Measurements from ENCODE around the gene IPO13.
A peak's percentile ranks its signal among the peaks of the same experiment; 100 is the strongest.

Gene IPO13

GRCh38 chr1:43946236-43947060 is at the start of gene IPO13:
Gene IPO13 (plus strand): TSS chr1:43946950. CDS start chr1:43947601, 651 bp downstream.
- DNase-seq (ENCODE audit: low read depth in 4 of 4, low spot score in 1 of 4): peak; percentile 89 to 93 (median 90)

DNA sequence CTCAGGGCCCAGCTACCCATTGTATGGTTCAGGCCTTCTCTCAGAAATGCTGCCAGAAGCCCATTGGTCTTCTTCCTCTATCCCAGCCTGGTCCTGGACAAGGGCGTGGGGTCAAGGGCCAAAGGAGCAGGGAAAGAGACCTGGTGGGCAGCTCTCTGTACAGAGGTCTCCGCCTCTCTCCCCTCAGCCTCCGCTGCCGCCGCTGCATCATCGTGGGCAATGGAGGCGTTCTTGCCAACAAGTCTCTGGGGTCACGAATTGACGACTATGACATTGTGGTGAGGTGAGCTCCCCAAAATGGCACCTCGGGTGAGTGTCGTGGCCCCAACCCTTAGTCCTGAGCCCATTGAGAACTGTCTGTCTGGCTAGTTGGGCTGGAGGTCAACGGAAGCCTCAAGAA is 47.8 kb upstream of the IPO13 start:
- no peak for DNase-seq (ENCODE audit: low read depth in 4 of 4, low spot score in 1 of 4)

DNA sequence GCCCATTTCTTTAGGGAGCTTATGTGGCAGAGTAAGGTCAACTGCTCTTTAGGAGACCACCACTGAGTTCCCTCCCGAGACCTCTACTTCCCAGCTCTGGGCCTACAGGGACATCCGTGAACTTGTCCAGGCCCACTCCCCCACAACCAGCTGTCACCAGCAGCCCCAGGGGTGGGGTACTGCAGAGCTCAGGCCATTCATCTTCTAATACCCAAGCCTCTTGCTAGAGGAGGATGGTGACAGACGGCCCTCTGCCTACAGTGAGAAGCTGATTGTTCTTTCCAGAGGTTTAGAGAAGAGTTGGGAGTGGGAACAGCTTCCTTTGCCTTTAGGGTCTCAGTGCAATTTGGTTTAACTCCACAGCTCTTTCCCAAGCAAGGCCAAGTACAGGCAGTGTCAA is 46.4 kb upstream of the IPO13 start:
- no peak for DNase-seq (ENCODE audit: low read depth in 4 of 4, low spot score in 1 of 4)

- no peak for DNase-seq (ENCODE audit: low read depth in 4 of 4, low spot score in 1 of 4)
Measured at GRCh38 chr1:43901196-43901961, 45.4 kb upstream of the IPO13 start.

- DNase-seq (ENCODE audit: low read depth in 4 of 4, low spot score in 1 of 4): no peak
Measured at GRCh38 chr1:43902058-43902831, 44.5 kb upstream of the IPO13 start.

DNA sequence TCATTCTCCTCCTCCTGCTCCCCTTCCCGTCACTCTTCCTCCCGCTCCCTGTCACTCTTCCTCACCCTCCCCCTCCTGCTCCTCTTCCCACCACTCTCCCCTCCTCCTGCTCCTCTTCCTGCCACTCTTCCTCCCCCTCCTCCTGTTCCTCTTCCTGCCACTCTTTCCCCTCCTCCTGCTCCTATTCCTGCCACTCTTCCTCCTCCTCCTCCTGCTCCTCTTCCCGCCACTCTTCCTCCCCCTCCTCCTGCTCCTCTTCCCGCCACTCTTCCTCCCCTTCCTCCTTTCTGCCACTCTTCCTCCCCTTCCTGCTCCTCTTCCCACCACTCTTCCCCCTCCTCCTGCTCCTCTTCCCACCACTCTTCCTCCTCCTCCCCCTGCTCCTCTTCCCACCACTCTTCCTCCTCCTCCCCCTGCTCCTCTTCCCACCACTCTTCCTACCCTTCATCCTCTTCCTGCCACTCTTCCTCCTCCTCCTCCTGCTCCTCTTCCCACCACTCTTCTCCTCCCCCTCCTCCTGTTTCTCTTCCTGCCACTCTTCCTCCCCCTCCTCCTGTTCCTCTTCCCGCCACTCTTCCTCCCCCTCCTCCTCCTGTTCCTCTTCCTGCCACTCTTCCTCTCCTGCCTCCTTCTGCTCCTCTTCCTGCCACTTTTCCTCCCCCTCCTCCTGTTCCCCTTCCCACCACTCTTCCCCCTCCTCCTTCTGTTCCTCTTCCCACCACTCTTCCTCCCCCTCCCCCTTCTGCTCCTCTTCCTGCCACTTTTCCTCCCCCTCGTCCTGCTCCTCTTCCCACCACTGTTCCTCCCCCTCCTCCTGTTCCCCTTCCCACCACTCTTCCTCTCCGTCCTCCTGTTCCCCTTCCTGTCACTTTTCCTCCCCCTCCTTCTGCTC is 41.8 kb upstream of the IPO13 start:
- DNase-seq (ENCODE audit: low read depth in 4 of 4, low spot score in 1 of 4): no peak

GRCh38 chr1:43908226-43908625 is 38.5 kb upstream of the IPO13 start:
- DNase-seq (ENCODE audit: low read depth in 4 of 4, low spot score in 1 of 4): no peak

- no peak for DNase-seq (ENCODE audit: low read depth in 4 of 4, low spot score in 1 of 4)
Measured at GRCh38 chr1:43908858-43909257, 37.9 kb upstream of the IPO13 start.

GRCh38 chr1:43910343-43910742 is 36.4 kb upstream of the IPO13 start:
- no peak for DNase-seq (ENCODE audit: low read depth in 4 of 4, low spot score in 1 of 4)

DNA sequence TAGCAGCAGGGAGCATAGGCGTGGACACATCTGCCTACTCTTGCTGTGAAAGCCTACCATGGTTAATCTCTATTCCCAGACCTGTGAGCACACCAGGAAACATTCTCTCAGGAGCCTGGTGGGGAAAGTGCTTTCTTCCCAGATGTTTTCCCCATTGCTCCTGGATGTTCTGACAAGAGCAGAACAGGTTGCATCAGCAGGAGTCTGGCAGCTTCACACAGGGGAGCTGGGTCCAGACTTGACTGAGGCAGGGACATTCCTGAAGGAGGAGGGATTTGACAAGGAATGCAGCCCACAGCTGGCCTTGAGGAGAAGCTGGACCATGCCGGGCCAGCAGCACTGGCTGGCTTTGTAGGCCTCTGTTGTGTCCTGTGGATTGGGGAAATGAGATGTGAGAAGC is 34.1 kb upstream of the IPO13 start:
- no peak for DNase-seq (ENCODE audit: low read depth in 4 of 4, low spot score in 1 of 4)

- DNase-seq (ENCODE audit: low read depth in 4 of 4, low spot score in 1 of 4): no peak
Measured at GRCh38 chr1:43913051-43913501, 33.7 kb upstream of the IPO13 start.

DNA sequence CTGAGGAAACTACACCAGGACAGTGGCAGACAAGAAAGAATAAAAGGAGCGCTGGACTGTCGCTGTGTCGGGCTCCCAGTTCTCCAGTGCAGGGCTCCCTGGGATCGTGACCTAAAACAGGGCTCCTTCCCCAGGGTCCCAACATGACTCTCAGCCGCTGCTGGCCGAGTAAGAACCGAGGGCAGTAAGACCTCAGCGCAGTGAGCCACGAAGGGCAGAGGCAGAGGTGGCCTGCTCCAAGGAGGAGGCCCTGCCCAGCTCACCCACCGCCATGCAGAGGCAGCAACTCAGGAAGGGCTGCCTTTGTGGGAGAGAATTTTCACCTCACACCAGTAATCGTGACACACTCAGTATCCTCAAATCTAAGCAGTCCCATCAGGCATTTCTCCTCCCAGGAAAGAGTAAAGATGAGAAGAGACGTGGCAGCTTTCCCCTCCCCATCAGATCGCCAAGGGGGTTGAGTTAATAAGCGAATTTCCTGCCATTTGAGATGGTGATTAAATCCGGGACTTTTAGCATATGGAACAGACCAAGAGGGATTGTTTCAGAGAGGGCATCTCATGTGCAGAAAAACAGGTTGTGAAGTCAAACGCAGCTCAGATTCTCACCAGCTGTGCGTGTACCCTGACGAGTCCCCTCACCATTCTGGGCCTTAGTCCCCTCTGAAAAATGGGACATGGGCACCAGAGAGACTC is 32.9 kb upstream of the IPO13 start:
- no peak for DNase-seq (ENCODE audit: low read depth in 4 of 4, low spot score in 1 of 4)

- no peak for DNase-seq (ENCODE audit: low read depth in 4 of 4, low spot score in 1 of 4)
Measured at GRCh38 chr1:43914576-43915525, 31.9 kb upstream of the IPO13 start.

DNA sequence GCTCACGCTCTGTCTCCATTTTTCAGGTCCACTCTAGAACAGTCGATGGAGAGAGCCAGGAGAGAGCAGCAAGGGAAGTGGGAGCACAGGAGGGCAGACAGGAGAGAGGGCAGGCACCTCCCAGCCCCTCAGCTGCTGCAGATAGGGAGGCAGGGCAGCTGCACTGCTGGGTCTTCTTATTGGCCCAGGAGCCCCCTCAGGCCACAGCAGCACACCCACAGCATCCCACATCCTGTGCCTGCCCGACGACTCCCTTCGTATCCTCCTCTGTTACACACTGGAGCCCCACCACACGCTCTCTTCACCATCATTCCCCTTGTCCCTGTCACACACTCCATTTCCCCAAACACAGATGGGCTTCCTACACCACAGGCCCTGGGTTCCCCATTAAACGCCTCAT is 26.8 kb upstream of the IPO13 start:
- no peak for DNase-seq (ENCODE audit: low read depth in 4 of 4, low spot score in 1 of 4)

GRCh38 chr1:43921022-43921421 is 25.7 kb upstream of the IPO13 start:
- no peak for DNase-seq (ENCODE audit: low read depth in 4 of 4, low spot score in 1 of 4)

DNA sequence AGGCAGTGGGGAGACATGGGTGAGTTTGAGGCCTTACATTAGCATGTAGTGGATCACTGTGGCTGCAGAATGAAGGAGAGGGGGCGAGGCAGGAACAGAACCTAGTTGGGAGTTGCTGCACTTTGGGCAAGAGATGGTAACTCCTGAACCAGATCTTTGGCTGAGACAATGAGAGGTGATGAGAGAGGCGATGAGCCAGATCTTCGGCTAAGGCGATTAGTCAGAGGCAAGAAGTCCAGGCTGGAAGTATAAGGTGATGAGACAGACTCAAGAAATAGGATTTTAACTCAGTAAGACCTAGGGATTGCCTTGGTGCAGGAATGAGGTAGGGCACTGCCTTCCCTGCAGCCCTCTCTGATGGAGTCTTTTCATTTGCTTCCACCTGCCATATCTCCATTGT is 22.2 kb upstream of the IPO13 start:
- no peak for DNase-seq (ENCODE audit: low read depth in 4 of 4, low spot score in 1 of 4)

- no peak for DNase-seq (ENCODE audit: low read depth in 4 of 4, low spot score in 1 of 4)
Measured at GRCh38 chr1:43925846-43926245, 20.9 kb upstream of the IPO13 start.

GRCh38 chr1:43930168-43930948 is 16.4 kb upstream of the IPO13 start:
- DNase-seq (ENCODE audit: low read depth in 4 of 4, low spot score in 1 of 4): no peak
